ENCODE measurements around the gene NUSAP1.
"Not testable (repeated sequence)": the region's sequence is repeated elsewhere in the genome, so short reads cannot be mapped to it uniquely, and the experiment has no call there.

The NUSAP1 gene

GRCh38 chr15:41332194-41333025, at the start of gene NUSAP1, which contains the start of gene OIP5:
TSS of gene NUSAP1 (plus strand) at chr15:41332881. CDS start at chr15:41332958, 77 bp downstream.
TSS of gene OIP5 (minus strand) at chr15:41332591. CDS start at chr15:41332561, 30 bp downstream.
- ATAC-seq (replicated peaks) (peak; percentile 95 to 96), DNase-seq (peak; percentile 98)
- no peaks in the 10 kb centered on the region for H3K27me3 Mint-ChIP-seq
- peak within 1 kb of the TSS; percentile 96 to 98 for H3K4me3 Mint-ChIP-seq
- peak within 1 kb of the TSS; percentile 98 for H3K27ac Mint-ChIP-seq
- H3K4me1 Mint-ChIP-seq = peaks cover 13 to 29% of the 10 kb centered on the region in 2 donors
- H3K9me3 Mint-ChIP-seq = no peaks in the 10 kb centered on the region
- peaks cover 0 to 4% of the 10 kb centered on the region in 2 donors for H3K36me3 Mint-ChIP-seq

- Mint-ChIP-seq H3K4me1 (peaks cover 22 to 44% of the 10 kb centered on the region in 2 donors), H3K4me3 (peak overlapping the region; percentile 97 to 99), H3K36me3 (peaks cover 29 to 41% of the 10 kb centered on the region in 2 donors), H3K27ac (peak overlapping the region; percentile 96)
- not testable (repeated sequence) for H3K9me3 Mint-ChIP-seq, H3K27me3 Mint-ChIP-seq
- ATAC-seq (replicated peaks) (peak in 1 of 2 donors; percentile 6), DNase-seq (peak; percentile 5)
Measured at GRCh38 chr15:41282980-41283652, 49.6 kb upstream of the NUSAP1 start.

- no peaks in the 10 kb centered on the region for H3K27me3 Mint-ChIP-seq
- H3K4me1 Mint-ChIP-seq = peaks cover 25 to 48% of the 10 kb centered on the region in 2 donors
- ATAC-seq (replicated peaks) (peak; percentile 95 to 96), DNase-seq (peak; percentile 97)
- peak overlapping the region; percentile 97 to 99 for H3K4me3 Mint-ChIP-seq
- H3K36me3 Mint-ChIP-seq = peaks cover 32 to 42% of the 10 kb centered on the region in 2 donors
- peak overlapping the region; percentile 96 for H3K27ac Mint-ChIP-seq
- no peaks in the 10 kb centered on the region for H3K9me3 Mint-ChIP-seq
Measured at GRCh38 chr15:41283653-41284426, 48.8 kb upstream of the NUSAP1 start.

- ATAC-seq (replicated peaks) = no peak
- Mint-ChIP-seq H3K4me1 (peaks cover 25 to 46% of the 10 kb centered on the region in 2 donors), H3K27ac (peak overlapping the region; percentile 96), H3K9me3 (no peaks in the 10 kb centered on the region), H3K27me3 (no peaks in the 10 kb centered on the region), H3K4me3 (peak overlapping the region; percentile 97 to 99), H3K36me3 (peaks cover 29 to 41% of the 10 kb centered on the region in 2 donors)
- DNase-seq = no peak
Measured at GRCh38 chr15:41284427-41285177, 48.1 kb upstream of the NUSAP1 start.

GRCh38 chr15:41285285-41285684, 47.4 kb upstream of the NUSAP1 start:
- Mint-ChIP-seq H3K4me1 (peaks cover 25 to 41% of the 10 kb centered on the region in 2 donors), H3K27me3 (no peaks in the 10 kb centered on the region), H3K4me3 (peak overlapping the region; percentile 97 to 99), H3K27ac (peak overlapping the region; percentile 96), H3K36me3 (peaks cover 26 to 37% of the 10 kb centered on the region in 2 donors), H3K9me3 (no peaks in the 10 kb centered on the region)
- DNase-seq (no peak), ATAC-seq (replicated peaks) (no peak)

GRCh38 chr15:41286665-41287333, 45.9 kb upstream of the NUSAP1 start:
- Mint-ChIP-seq H3K4me3 (no peak overlapping the region), H3K4me1 (peaks cover 36 to 52% of the 10 kb centered on the region in 2 donors), H3K27ac (no peak overlapping the region), H3K9me3 (no peaks in the 10 kb centered on the region), H3K36me3 (peaks cover 34 to 46% of the 10 kb centered on the region in 2 donors), H3K27me3 (no peaks in the 10 kb centered on the region)
- DNase-seq = no peak
- ATAC-seq (replicated peaks) = no peak

- no peak overlapping the region for H3K4me3 Mint-ChIP-seq
Measured at GRCh38 chr15:41288464-41288863, 44.2 kb upstream of the NUSAP1 start.

GRCh38 chr15:41289953-41290352, 42.7 kb upstream of the NUSAP1 start:
- Mint-ChIP-seq H3K4me3 (no peak overlapping the region), H3K27me3 (no peaks in the 10 kb centered on the region), H3K4me1 (peaks cover 32 to 52% of the 10 kb centered on the region in 2 donors), H3K36me3 (peaks cover 38 to 50% of the 10 kb centered on the region in 2 donors), H3K27ac (no peak overlapping the region), H3K9me3 (no peaks in the 10 kb centered on the region)
- ATAC-seq (replicated peaks) (no peak), DNase-seq (no peak)

More at GRCh38 chr15:41288464-41288863, 44.2 kb upstream of the NUSAP1 start:
- no peak for DNase-seq
- no peaks in the 10 kb centered on the region for H3K9me3 Mint-ChIP-seq
- no peak for ATAC-seq (replicated peaks)
- H3K27me3 Mint-ChIP-seq = no peaks in the 10 kb centered on the region
- H3K27ac Mint-ChIP-seq = peak overlapping the region; percentile 72
- H3K36me3 Mint-ChIP-seq = peaks cover 35 to 45% of the 10 kb centered on the region in 2 donors
- H3K4me1 Mint-ChIP-seq = peaks cover 31 to 49% of the 10 kb centered on the region in 2 donors

- DNase-seq = peak; percentile 72
- Mint-ChIP-seq H3K4me1 (peaks cover 26 to 45% of the 10 kb centered on the region in 2 donors), H3K27ac (peak overlapping the region; percentile 94), H3K36me3 (peaks cover 37 to 53% of the 10 kb centered on the region in 2 donors), H3K9me3 (no peaks in the 10 kb centered on the region), H3K27me3 (no peaks in the 10 kb centered on the region), H3K4me3 (peak overlapping the region; percentile 15 to 51)
- peak; percentile 97 for ATAC-seq (replicated peaks)
Measured at GRCh38 chr15:41291065-41291631, 41.5 kb upstream of the NUSAP1 start.

GRCh38 chr15:41292521-41292920, 40.2 kb upstream of the NUSAP1 start:
- no peaks in the 10 kb centered on the region for H3K9me3 Mint-ChIP-seq
- H3K4me3 Mint-ChIP-seq = no peak overlapping the region
- peaks cover 24 to 37% of the 10 kb centered on the region in 2 donors for H3K4me1 Mint-ChIP-seq
- no peak for DNase-seq
- no peak for ATAC-seq (replicated peaks)
- H3K36me3 Mint-ChIP-seq = peaks cover 29 to 45% of the 10 kb centered on the region in 2 donors
- H3K27me3 Mint-ChIP-seq = no peaks in the 10 kb centered on the region
- peak overlapping the region; percentile 93 for H3K27ac Mint-ChIP-seq

GRCh38 chr15:41301139-41301538, 31.5 kb upstream of the NUSAP1 start:
- ATAC-seq (replicated peaks); H3K27ac Mint-ChIP-seq; H3K4me3 Mint-ChIP-seq; H3K27me3 Mint-ChIP-seq; DNase-seq; H3K9me3 Mint-ChIP-seq: not testable (repeated sequence)
- H3K36me3 Mint-ChIP-seq = peaks cover 23 to 31% of the 10 kb centered on the region in 2 donors
- H3K4me1 Mint-ChIP-seq = peaks cover 8 to 25% of the 10 kb centered on the region in 2 donors

- ATAC-seq (replicated peaks) = no peak
- no peaks in the 10 kb centered on the region for H3K27me3 Mint-ChIP-seq
- H3K4me3 Mint-ChIP-seq = no peak overlapping the region
- peaks cover 23 to 31% of the 10 kb centered on the region in 2 donors for H3K36me3 Mint-ChIP-seq
- peaks cover 8 to 25% of the 10 kb centered on the region in 2 donors for H3K4me1 Mint-ChIP-seq
- DNase-seq = no peak
- no peak overlapping the region for H3K27ac Mint-ChIP-seq
- no peaks in the 10 kb centered on the region for H3K9me3 Mint-ChIP-seq
Measured at GRCh38 chr15:41301587-41301986, 31.1 kb upstream of the NUSAP1 start.

Measured in stimulated activated naive B cell treated with anti-CD40 and anti-IgM and Interleukin-4, amounts not matched to agents 10 μg/mL and 1 μg/mL and 100 μg/mL, for 72 hours (primary cell).